ENCODE data around the gene ZNF384.

ZNF384 gene

GRCh38 chr12:6688999-6689882, at the start of gene ZNF384:
Gene ZNF384 (minus strand): TSS chr12:6689375. CDS start chr12:6679520, 9,855 bp downstream.
- no peak for TF ChIP-seq CTCF (IDR thresholded peaks at IDR 0.05; ENCODE audit: insufficient read depth, low read length, missing control alignments)
- DNase-seq (ENCODE audit: low read depth, low spot score) = peak; percentile 93
- CTCF ChIA-PET = interaction anchor here (0.7 to 2.3 kb wide), 12 partner anchors 9 to 181 kb away, joined by 3 to 17 read pairs (median 4); partner anchors contain the start of genes MLF2 and PTMS
- POLR2A ChIA-PET = interaction anchor here (0.5 to 2.1 kb wide), 19 partner anchors 9 to 280 kb away, joined by 3 to 19 read pairs (median 4); partner anchors contain the start of genes CDCA3, COPS7A, GAPDH and LAG3
- H3K4me3 ChIP-seq (ENCODE audit: low read depth, low read length) = peak within 1 kb of the TSS; percentile 93

- ChIA-PET CTCF (interaction anchor here (0.7 to 11.9 kb wide), 7 partner anchors 12 to 135 kb away, joined by 3 to 113 read pairs (median 5); partner anchors contain the start of genes COPS7A, MLF2, P3H3 and SPSB2), POLR2A (no interaction called here)
- no peak for DNase-seq (ENCODE audit: low read depth, low spot score)
- no peak overlapping the region for H3K4me3 ChIP-seq (ENCODE audit: low read depth, low read length)
- no peak for TF ChIP-seq CTCF (IDR thresholded peaks at IDR 0.05; ENCODE audit: insufficient read depth, low read length, missing control alignments)
Observed at GRCh38 chr12:6736754-6737153, 47.6 kb upstream of the ZNF384 start.

GRCh38 chr12:6735448-6736191, 46.4 kb upstream of the ZNF384 start:
- CTCF ChIA-PET = interaction anchor here (0.8 to 11.9 kb wide), 9 partner anchors 11 to 137 kb away, joined by 3 to 113 read pairs (median 4); partner anchors contain the start of genes COPS7A, MLF2, P3H3 and PTMS
- POLR2A ChIA-PET = no interaction called here
- no peak for DNase-seq (ENCODE audit: low read depth, low spot score)
- TF ChIP-seq CTCF (IDR thresholded peaks at IDR 0.05; ENCODE audit: insufficient read depth, low read length, missing control alignments) = peak; percentile 60
- H3K4me3 ChIP-seq (ENCODE audit: low read depth, low read length) = no peak overlapping the region

- TF ChIP-seq CTCF (IDR thresholded peaks at IDR 0.05; ENCODE audit: insufficient read depth, low read length, missing control alignments) = no peak
- DNase-seq (ENCODE audit: low read depth, low spot score) = no peak
- ChIA-PET POLR2A (interaction anchor here (0.6 kb wide), 1 partner anchor 10 kb away, joined by 3 read pairs; no protein-coding TSS in a partner anchor), CTCF (interaction anchor here (0.8 to 11.9 kb wide), 11 partner anchors 9 to 91 kb away, joined by 3 to 113 read pairs (median 3); partner anchors contain the start of genes COPS7A, GPR162, MLF2 and P3H3)
- no peak overlapping the region for H3K4me3 ChIP-seq (ENCODE audit: low read depth, low read length)
Observed at GRCh38 chr12:6734506-6735387, 45.6 kb upstream of the ZNF384 start.

GRCh38 chr12:6730169-6730568, 41.0 kb upstream of the ZNF384 start:
- POLR2A ChIA-PET = no interaction called here
- CTCF ChIA-PET = interaction anchor here (1.1 to 11.9 kb wide), 3 partner anchors 23 to 96 kb away, joined by 4 to 113 read pairs (median 82); partner anchors contain the start of genes MLF2 and P3H3
- TF ChIP-seq CTCF (IDR thresholded peaks at IDR 0.05; ENCODE audit: insufficient read depth, low read length, missing control alignments) = no peak
- H3K4me3 ChIP-seq (ENCODE audit: low read depth, low read length) = no peak overlapping the region
- no peak for DNase-seq (ENCODE audit: low read depth, low spot score)

Data from AG04449 (cell line).